ENCODE data around the gene PALM2AKAP2.

GRCh38 chr9:109789971-109790370, 10.0 kb downstream of the PALM2AKAP2 start:
- no peak for TF ChIP-seq CTCF (IDR thresholded peaks at IDR 0.05)
- TF ChIP-seq EP300 (IDR thresholded peaks at IDR 0.05), result no peak
- no peak for TF ChIP-seq POLR2AphosphoS5 (IDR thresholded peaks at IDR 0.05)
- TF ChIP-seq POLR2A (IDR thresholded peaks at IDR 0.05), result no peak
